ENCODE measurements around the gene NAA25.

The NAA25 gene

DNA sequence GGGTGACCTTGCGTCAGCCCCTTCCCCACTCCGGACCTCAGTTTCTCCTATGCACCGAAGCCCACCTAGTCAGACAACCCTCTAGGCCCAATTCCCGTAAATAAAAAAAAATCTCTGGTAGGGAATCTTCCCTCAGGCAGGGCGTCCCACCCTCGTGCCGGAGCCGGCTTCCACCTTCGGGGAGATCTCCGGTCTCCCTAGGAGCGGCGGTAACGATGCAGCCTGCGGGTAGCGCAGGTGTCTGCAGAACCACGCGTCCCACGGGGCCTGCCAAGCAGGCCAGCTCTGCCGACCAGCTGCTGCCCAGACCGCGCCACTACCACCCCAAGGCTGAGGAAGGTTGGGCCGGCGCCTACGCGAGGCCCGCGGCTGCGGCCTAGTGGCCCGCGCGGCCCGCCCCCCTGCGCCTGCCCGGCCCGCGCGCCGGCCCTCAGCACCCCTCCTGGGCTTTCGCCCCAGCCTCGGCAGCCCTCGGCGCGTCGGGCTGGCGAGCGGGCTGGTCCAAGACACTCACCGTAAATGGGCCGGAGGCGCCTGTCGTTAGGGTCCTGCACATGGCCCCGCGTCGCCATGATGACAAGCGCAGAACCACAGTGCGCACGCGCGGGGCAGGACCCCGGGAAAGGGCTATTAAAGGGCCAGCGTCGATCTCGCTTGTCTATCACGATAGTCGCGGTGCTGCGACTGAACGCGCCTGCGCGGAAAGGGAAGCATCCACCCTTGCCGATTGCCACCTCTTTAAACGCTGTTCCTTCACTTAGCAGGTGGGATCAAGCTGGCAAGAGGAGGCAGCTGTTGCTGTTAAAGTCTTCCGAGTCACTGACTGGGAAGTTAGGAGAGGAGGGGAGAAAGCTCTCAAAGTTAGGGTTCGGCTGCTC is at the start of gene NAA25:
NAA25 (minus strand) TSS at position 582 of the 878 bp plus-strand sequence; CDS start at position 572, 10 bp downstream.
- DNase-seq: peak; percentile 92

DNA sequence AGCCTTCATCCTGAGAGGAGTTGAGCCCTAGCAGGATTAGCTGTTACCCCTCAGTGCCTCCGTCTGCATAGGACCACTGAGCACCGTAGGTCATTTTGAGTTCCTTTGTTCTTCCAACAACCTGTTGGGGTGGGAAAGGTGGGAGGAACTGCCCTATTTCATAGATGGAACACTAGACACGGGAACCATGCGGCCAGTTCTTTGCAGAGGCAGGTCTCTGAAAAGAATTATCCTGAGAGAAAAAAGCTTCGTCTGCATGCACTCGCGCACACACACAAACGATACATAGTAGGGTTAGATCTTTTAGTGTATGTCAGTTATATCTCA is 45.3 kb upstream of the NAA25 start:
- DNase-seq: no peak

DNA sequence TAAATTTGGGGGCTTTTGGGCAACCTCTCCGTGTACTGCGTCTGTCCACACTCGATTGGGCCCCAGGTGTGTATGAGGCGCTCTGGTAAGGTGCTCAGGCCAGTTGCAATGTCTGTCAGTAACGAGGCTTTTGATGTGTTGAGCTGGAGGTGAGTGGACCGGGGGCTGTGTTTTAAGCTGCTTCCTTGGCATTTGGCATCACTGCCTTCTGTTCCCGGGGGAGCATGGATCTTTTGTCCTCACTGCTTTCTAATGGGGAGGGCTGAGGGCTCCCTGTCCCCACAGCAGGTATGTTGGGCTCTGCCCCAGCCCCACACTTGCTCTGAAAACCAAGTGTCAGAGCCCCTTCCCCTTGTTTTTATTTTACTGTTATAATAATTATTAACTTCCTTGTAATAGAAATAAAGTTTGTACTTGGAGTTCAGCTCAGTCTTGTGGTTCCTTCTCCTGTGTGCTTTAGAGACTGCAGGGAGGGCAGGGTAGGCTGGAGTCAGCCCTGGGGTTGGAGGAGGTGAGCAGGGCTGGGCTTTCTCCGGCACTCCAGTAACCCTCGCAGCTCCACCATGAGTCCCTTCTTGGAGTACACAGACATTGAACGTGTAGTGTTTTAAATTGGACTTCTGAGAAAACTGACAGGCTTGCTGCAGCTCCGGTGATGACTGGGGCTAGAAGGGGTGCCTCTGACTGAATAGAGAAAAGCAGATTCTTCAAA is 44.8 kb upstream of the NAA25 start:
- DNase-seq: no peak

DNA sequence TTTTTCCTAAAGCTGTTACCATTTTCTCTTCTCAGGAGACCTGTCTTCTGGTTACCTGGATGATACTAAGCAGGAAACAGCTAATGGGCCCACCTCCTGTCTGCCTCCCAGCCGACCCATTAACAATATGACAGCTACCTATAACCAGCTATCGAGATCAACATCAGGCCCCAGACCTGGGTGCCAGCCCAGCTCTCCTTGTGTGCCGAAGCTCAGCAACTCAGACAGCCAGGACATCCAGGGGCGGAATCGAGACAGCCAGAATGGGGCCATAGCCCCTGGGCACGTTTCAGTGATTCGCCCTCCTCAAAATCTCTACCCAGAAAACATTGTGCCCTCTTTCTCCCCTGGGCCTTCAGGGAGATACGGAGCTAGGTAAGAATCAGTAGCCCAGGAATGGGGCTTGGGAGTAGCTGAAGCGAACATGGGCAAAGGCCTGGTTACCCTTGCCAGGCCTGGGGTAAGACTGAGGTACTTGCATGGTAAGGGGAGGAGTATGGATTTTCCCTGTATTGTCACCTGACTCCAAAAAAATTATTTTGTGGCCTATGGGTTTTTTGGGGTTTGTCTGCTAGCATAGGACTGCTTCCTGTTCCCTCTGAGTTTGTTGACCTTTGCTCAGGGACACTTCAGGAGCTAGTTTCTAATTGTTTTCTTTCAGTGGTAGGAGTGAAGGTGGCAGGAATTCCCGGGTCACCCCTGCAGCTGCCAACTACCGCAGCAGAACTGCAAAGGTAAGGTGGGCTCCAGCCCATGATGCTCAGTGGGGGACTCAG is 43.4 kb upstream of the NAA25 start:
- DNase-seq: no peak

DNA sequence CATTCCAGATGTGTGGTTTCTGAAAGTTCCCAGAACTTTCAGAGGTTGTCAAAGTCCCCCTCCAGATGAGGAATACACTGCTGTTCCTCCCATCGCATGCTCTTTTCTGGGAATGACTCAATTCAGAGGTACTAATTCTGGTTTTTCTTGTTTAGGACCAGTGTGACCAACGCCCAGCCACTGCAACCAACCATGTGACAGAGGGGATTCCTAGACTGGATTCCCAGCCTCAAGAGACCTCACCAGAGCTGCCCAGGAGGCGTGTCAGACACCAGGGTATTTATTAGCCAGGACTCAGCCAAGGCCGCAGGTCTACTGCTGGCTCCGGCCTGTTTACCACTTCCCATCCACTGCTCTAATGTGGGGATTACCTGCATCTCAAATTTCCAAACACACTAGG is 41.0 kb upstream of the NAA25 start:
- DNase-seq: no peak

DNA sequence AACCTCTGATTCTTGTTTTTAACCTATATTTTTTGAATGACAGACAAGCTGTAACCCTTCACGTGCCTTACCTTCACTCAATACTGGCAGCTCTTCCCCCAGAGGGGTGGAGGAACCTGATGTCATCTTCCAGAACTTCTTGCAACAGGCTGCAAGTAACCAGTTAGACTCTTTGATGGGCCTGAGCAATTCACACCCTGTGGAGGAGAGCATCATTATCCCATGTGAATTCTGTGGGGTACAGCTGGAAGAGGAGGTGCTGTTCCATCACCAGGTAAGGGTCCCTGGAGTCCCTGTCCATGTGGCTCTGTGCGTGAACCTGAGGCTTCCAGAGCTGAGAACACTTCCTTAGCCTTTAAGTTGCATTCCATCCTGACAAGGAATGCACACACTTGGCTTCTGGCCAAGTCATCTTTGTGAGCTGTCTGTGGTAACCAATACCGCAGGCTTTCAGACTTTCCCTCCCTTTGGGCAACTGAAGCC is 39.5 kb upstream of the NAA25 start:
- DNase-seq: no peak

DNA sequence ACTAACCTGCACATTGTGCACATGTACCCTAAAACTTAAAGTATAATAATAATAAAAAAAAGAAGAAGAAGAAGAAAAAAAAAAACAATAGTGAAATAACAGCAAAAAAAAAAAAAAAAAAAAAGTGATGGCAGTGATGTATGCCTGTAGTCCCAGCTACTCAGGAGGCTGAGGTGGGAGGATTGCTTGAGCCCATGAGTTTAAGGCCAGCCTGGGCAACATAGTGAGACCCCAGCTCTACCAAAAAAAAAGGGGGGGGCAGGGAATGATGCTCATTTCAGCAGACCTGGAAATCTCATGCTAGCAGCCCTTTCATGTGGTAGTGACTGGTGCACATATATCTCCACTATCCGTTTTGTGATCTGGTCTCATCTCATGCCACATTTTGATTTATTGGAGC is 37.5 kb upstream of the NAA25 start:
- DNase-seq: no peak

DNA sequence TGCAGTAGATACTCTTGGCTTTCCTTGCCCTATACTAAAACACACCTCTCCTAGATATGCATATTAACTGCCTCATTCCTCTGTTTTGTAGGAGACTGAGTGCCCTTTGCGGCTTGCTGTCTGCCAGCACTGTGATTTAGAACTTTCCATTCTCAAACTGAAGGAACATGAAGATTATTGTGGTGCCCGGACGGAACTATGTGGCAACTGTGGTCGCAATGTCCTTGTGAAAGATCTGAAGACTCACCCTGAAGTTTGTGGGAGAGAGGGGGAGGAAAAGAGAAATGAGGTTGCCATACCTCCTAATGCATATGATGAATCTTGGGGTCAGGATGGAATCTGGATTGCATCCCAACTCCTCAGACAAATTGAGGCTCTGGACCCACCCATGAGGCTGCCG is 32.1 kb upstream of the NAA25 start:
- DNase-seq: no peak

DNA sequence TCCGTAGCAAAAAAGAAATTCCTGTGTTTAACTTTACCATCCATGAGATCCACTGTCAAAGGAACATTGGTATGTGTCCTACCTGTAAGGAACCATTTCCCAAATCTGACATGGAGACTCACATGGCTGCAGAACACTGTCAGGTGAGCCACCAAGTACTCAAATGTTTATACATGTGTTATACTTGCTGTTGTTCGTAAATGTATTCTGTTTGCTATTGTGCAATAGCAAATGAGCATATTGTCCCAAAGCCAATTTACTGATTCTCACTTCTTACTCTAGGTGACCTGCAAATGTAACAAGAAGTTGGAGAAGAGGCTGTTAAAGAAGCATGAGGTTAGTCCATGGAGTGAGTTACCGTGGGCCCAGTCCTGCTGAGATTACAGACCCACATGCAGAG is 26.1 kb upstream of the NAA25 start:
- DNase-seq: no peak

DNA sequence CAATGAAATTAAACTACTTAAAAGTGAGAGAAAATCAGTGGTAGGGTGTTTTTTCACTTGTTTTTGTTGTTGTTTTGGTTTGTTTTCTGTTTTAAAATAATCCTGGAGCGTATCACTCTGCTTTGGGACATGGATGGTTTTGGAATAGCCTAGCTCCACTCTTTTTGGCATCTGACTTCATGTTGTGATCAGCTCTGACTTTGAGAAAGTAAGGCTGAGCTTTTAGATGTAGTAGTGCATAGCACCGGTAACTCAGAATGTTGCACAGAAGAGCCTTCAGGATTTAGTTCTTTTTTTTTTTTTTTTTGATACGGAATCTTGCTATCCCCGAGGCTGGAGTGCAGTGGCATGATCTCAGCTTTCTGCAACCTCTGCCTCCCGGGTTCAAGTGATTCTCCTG is 24.8 kb upstream of the NAA25 start:
- no peak for DNase-seq

DNA sequence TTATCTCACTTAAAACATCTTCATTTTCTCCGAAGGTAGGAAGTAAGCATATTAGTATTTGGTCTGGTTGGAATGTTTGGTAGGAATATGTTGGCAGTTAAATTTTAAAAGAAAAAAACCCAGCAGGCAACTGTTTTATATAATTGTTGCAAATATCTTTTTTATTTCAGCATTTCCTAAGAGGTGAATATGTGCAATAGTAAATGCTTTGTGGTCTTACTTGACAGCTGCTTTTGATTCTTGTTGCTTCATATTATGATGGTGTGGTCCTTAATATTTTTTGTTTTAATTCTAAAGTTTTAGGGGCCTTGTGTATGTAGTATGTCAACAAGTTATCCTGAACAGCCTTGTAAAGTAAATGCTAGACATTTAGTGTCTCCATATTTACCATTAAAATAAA is 23.1 kb upstream of the NAA25 start:
- no peak for DNase-seq

DNA sequence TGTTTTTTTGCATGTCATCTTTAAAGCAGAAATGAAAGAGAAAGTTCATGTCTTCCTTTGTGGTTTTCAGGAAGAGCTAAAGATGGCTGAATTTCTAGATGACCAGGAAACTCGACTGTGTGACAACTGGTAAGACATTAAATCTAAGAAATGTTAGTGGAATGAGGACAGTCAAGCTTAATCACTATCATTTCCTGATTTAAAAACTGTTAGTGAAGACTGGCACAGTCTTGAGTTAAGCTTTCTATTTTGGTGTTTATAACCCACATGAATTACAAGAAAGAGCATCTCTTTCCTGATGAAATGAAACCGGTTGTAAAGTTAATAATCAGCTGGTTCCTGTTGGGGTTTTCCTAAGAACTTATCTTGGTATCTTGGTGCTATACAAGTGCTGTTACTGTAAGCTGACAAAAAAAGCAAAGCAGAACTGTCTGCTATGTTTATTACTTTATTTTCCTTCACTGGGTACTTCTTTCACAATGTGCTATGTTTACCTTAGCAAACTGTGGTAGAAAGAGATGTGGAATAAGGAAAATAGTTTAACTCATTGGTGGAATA is 21.9 kb upstream of the NAA25 start:
- DNase-seq: no peak

DNA sequence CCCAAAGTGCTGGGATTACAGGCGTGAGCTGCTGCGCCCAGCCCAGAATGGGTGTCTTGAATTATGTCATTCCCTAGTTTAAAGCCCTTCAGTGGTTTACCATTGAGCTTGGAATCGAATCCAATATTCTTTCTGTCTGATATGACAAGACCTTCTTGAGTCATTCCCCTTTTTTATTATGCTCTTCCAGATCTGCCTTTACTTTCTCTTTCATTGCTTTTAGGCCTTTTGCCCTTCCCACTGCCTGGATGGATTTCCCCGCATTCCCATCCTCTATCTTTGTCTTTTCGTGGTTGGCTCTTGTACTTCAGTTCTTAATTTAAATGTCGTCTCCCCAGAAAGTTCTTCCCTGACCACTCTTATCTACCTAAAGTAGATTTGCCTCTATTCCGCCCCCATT is 18.3 kb upstream of the NAA25 start:
- DNase-seq: no peak

DNA sequence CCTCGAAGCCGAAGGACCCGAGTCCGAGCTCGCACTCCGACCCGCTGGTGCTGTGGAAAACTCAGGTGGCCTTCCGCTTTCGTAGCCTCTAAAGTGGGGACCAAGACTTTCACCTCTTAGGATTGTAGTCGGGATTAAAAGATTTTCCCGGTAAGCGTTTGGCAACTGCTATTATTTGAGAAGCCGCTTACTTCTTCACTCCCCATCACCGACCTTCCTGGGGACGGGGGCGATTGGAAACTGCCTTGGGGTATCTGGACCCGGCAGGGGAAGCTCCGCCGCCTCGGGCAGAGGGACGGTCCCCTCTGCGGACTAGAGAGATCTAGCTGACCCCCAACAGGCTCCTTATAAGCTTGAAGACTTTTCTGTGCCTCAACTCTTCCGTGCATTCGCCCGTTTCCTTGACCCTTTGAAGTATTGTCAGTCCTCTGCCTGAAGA is 17.4 kb upstream of the NAA25 start:
- DNase-seq: no peak

DNA sequence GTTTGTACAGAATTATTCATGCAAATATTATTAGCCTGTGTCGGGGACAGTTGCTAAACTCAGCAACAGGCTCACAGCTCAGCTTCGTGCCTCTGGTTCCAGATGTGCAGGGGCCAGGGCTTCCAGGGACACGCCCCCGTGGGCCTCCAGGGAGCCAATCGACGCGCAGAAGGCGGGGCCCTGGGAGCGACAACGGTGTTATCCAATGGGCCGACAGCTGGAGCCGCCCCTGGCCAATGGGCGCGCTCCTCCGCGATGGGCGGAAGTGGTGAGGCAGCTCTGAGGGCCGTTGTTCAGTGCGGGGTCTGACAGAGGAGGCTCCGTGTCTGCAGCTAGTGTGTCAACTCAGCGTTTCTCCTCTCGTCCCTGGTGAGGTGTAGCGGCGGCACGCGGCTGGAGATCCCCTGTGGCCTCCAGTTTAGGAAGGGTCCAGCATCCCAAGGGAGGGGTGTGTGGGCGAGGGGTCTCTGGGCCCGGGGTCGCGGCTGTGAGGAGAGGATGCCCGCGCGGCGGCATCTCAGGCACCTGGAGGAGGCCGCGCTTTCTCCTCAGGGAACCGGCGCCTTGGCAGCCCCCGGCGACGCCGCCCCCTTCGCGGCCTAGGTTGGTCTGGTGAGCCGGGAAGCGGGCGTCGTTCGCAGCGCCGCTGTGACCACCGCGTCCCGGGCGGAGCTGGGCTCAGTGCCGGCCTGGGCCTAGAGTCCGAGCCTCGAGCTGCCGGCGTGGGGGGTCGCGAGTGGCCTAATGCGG is 16.8 kb upstream of the NAA25 start, which contains the start of gene TRAFD1:
TRAFD1 (plus strand) TSS at position 311 of the 750 bp plus-strand sequence. CDS start 4,963 bp downstream, outside the sequence.
- DNase-seq: peak; percentile 99

DNA sequence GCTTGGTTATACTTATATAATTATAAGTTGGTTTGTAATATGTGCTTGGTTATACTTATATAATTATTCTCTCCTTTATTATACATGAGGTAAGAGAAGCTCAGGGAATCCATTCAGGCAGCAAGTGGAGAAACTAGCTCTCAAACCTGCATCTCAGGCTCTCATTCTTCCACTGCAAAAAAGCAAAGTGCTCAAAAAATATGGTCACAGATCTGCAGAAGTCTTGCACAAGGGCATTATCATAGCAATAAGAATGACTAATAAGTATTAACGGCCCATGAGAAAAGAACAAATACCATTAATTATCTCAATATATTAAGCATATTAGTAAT is 16.3 kb upstream of the NAA25 start:
- DNase-seq: no peak

DNA sequence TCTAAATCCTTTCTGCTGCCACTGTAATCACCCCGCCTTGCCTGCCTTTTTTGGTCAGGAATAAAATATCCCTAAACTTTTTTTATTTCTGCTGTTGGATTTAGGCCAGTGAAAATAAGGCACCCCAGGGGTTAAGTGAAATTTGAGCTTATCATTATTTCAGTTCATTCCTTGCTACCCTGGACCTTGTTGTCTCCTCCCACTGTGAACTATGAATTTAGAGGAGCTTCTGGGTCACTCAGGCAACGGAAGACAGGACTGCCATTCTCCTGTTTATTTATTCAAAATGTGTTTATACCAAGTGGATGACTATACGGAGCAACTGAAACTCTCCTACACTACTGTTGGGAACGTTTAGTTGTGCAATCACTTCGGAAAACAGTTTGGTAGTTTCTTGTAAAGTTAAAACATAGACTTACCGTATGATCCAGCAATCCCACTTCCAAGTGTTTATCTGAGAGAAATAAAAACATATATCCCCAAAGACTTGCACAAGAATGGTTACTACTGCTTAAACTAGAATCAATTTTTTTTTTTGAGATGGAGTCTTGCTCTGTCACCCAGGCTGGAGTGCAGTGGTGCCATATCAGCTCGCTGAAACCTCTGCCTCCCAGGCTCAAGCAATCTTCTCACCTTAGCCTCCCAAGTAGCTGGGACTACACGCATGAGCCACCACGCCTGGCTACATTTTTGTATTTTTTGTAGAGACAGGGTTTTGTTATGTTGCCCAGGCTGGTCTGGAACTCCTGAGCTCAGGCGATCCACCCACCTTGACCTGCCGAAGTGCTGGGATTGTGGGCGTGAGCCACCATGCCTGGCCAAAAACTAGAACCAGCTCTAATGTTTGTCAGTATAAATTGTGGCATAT is 14.5 kb upstream of the NAA25 start:
- no peak for DNase-seq

DNA sequence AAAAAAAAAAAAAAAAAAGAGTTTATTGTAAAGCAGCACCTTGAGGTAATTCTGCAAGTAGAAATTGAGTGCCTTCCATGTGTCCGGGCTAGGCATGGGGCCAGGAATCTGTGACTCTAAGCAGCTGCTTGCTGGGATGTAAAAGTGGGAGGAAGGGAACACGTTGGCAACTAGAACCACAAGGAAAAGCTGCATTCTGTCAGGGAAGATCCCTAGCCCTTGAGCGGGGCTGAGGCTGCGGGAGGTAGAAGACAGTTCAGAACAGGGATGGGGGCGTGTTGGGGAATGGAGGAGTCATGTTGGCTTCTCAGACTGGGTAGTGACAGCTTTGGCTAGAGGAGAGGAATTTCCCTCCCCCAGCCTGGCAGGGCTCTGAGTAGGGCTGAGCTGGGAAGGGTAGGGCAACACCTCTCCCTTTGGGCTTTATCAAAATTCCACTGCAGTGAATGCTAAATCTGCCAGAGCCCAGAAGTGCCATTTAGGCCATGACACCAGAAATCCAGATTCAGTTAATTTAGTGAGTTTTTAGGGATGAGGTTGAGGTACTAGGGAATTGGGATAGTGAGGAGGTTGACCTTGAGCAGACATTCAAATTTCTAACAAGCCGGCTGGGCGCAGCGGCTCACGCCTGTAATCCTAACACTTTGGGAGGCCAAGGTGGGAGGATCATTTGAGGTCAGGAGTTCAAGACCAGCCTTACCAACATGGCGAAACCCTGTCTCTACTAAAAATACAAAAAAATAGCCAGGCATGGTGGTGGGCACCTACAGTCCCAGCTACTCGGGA is 13.4 kb upstream of the NAA25 start:
- DNase-seq: no peak

DNA sequence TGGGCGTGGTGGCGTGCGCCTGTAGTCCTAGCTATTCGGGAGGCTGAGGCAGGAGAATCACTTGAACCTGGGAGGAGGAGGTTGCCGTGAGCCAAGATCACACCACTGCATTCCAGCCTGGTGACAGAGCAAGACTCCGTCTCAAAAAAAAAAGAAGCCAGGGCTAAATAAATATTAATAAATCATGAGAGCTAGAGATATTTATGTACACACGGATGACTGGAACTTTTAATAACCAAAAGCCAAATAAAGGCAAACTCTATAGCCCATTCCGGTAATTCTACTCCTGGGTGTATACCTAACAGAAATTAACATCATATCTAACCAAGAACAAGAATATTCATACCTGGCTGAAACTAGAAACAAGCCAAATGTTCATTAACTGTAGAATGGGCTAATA is 9.1 kb upstream of the NAA25 start:
- DNase-seq: no peak

DNA sequence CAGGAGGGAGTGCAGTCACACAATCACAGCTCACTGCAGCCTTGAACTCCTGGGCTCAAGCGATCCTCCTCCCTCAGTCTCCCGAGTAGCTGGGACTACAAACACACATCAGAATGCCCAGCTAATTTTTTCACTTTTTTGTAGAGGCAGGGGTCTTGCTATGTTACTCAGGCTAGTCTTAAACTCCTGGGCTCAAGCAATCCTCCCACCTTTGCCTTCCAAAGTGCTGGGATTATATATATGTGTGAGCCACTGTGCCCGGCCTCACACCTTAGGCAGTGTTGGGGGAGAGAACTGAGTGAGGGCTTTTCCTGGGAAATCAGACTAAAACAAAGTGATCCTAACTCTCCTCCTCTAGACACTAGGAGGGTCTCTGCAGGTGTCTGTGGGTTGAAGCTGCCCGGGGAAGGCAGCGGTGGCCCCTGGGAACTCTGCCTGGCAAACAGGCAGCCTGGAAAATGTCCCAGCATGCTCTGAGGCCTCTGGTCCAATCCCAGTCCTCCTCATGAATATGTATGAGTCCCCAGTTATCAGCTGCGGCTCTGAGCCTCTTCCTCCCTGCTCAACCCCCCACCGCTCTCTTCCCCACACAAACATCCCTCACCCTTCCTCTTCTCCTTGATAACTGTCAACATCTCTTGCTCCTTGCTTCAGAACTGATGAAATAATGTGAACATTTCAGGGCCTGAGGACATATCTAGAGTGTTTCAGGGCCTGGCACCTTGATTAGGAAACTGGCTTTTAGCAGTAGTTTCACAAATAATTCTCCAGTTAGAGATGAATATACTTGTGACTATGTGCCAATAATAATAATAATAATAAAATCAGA is 7.9 kb upstream of the NAA25 start:
- DNase-seq: no peak

Data from activated CD4-positive, alpha-beta T cell treated with anti-CD3 and anti-CD28 coated beads for 48 hours (primary cell).